ENCODE results near the gene KMT2C.
"Not testable (repeated sequence)": the region's sequence is repeated elsewhere in the genome, so short reads cannot be mapped to it uniquely, and the experiment has no call there.

DNA sequence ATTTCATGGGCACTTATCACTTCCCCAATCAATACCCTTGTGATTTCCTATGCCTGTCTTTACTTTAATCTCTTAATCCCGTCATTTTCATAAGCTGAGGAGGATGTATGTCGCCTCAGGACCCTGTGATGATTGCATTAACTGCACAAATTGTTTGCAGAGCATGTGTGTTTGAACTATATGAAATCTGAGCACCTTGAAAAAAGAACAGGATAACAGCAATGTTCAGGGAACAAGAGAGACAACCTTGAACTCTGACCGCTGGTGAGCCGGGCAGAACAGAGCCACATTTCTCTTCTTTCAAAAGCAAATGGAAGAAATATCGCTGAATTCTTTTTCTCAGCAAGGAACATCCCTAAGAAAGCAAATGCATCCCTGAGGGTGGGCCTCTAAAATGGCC is 84.1 kb downstream of the KMT2C start:
- TF ChIP-seq, protein P1, sequence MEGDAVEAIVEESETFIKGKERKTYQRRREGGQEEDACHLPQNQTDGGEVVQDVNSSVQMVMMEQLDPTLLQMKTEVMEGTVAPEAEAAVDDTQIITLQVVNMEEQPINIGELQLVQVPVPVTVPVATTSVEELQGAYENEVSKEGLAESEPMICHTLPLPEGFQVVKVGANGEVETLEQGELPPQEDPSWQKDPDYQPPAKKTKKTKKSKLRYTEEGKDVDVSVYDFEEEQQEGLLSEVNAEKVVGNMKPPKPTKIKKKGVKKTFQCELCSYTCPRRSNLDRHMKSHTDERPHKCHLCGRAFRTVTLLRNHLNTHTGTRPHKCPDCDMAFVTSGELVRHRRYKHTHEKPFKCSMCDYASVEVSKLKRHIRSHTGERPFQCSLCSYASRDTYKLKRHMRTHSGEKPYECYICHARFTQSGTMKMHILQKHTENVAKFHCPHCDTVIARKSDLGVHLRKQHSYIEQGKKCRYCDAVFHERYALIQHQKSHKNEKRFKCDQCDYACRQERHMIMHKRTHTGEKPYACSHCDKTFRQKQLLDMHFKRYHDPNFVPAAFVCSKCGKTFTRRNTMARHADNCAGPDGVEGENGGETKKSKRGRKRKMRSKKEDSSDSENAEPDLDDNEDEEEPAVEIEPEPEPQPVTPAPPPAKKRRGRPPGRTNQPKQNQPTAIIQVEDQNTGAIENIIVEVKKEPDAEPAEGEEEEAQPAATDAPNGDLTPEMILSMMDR (IDR thresholded peaks at IDR 0.05) = not testable (repeated sequence)
- TF ChIP-seq POLR2A, POLR2AphosphoS5, EP300 (IDR thresholded peaks at IDR 0.05): not testable (repeated sequence)

All from stomach (tissue), 4 donors.